HFF-Myc (cell line): Measurements from ENCODE around the gene ZNF692.
"Not testable (repeated sequence)": the region's sequence is repeated elsewhere in the genome, so short reads cannot be mapped to it uniquely, and the experiment has no call there.

Source experiments
- DNase-seq: peaks from one replicate; pipeline ENCODE4 v3.0.0-alpha.2; 2011; ENCODE audit warnings: low read depth; ENCODE audit errors: extremely low read depth
- H3K4me3 ChIP-seq: replicated peaks from 2 replicates; pipeline ENCODE4 v1.5.1; 2011; ENCODE audit warnings: low read depth, mild to moderate bottlenecking, control low read depth, low read length
- TF ChIP-seq, protein P1 (sequence below): IDR thresholded peaks from 2 replicates; pipeline ENCODE4 v1.5.1; 2012; ENCODE audit warnings: mild to moderate bottlenecking, low read depth, low read length, control low read depth; ENCODE audit errors: missing control alignments

ZNF692 gene

DNA sequence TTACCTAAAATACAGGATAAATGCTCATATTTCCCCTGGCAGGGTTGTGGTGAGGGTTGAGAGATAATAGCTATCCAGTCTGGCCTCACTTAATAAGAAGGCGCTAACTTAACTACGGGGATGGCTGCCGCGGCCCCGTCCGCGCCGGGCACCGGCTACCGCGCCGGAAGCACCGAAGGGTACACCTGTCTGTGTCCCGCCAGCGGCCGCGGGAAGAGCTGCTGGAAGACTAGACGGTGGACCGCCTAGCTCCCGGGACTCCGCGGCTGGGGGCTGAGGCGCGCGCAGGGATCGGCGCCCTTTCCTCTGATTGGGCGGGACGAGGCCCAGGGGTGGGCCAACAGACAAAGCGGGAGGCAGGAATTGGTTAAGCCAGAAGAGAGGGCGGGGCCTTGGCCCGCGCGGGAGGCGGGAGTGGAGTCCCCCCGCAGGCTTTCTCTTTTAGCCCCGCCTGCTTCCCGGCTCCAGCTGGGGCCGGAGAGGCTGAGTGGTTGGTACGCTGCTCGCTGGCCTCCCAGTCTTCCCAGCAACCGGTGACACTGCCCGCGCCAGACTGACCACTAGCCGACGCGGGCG lies 21.0 kb downstream of the ZNF692 start, which contains the start of gene ZNF672:
ZNF672 (plus strand) TSS at position 444 of the 576 bp plus-strand sequence. CDS start 9,051 bp downstream, outside the sequence.
- peak within 1 kb of the TSS; percentile 72 for H3K4me3 ChIP-seq
- TF ChIP-seq, protein P1, sequence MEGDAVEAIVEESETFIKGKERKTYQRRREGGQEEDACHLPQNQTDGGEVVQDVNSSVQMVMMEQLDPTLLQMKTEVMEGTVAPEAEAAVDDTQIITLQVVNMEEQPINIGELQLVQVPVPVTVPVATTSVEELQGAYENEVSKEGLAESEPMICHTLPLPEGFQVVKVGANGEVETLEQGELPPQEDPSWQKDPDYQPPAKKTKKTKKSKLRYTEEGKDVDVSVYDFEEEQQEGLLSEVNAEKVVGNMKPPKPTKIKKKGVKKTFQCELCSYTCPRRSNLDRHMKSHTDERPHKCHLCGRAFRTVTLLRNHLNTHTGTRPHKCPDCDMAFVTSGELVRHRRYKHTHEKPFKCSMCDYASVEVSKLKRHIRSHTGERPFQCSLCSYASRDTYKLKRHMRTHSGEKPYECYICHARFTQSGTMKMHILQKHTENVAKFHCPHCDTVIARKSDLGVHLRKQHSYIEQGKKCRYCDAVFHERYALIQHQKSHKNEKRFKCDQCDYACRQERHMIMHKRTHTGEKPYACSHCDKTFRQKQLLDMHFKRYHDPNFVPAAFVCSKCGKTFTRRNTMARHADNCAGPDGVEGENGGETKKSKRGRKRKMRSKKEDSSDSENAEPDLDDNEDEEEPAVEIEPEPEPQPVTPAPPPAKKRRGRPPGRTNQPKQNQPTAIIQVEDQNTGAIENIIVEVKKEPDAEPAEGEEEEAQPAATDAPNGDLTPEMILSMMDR: no peak
- DNase-seq: peak; percentile 80

DNA sequence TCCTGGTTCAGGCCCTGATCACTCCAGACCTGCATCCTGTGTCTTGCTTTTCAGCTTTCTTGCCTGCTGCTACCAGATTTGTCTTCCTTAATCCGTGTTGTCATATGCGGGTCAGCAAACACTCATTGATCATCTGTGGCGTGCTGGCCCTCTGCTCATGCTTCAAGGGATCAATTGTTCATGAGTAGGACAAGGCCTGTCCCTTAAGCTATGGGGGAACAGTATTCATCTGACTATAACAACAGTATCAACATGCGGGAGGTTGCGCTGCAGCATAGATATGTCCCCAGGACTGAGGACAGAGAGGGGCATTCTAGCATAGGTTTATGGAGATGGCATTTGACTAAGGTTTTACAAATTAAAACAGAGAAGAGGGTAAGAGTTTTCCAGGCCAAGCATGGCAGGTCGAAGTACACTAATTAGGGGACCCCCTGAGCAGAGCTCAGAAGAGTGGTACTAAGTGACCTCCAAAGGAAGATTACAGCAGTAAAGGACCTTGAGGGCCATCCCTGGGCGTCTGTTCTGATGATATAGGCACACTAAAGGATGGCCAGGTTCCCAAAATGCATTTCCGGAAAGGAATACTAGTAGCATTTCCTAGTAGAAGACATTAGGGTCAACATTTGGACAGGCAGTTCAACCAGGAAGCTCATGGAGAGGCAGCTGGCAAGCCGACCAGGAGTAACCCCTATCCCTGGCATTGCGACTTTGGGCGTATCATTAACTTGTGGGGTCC lies 21.7 kb downstream of the ZNF692 start:
- TF ChIP-seq, protein P1: no peak
- no peak for DNase-seq
- H3K4me3 ChIP-seq: peak overlapping the region; percentile 72

DNA sequence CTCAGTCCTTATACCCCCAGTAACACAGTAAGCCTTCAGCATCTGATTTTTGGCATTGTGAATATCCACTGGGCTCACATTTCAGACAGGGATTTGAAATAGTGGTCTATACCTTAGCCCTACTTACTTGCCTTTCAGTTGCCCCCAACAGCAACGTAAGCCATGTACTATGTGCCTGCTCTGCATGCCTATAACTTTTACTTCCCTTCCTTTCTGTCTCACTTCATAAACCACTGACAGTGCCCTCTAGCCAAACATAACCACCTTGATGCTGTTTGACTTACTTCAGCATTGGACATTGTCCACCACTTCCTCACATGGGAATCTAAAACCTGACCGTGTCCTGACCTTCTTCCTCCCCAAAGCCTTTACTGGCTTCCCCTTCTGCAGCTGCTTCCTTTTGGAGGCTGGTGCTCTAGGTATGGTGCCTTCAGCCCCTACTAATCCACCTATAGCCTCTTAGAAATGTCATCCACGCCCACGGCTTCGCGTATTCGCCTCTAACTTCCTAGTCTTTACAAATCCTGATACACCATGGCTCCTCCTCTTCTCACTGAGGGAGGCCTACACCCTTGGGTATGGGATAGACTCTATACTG lies 24.4 kb downstream of the ZNF692 start:
- TF ChIP-seq, protein P1: no peak
- no peak for DNase-seq
- no peak overlapping the region for H3K4me3 ChIP-seq

DNA sequence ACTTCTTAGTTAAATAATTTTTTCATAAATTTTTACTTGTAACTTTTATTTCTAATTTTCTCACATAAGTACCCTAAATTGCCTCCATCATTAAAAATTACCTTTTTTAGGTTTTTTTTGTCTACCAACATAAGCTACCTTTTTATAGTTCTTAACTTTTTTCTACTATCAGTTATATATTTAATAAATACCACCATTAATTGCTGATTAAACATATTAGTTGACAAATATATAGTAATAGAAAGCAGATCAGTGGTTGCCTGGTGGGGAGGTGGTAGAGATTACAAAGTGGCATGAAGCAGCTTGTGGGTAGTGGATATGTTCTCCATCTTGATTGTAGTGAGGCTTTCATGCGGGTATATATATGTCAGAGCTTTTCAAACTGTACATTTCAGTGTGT lies 27.0 kb downstream of the ZNF692 start:
- DNase-seq: no peak
- H3K4me3 ChIP-seq: no peak overlapping the region
- TF ChIP-seq, protein P1: no peak

DNA sequence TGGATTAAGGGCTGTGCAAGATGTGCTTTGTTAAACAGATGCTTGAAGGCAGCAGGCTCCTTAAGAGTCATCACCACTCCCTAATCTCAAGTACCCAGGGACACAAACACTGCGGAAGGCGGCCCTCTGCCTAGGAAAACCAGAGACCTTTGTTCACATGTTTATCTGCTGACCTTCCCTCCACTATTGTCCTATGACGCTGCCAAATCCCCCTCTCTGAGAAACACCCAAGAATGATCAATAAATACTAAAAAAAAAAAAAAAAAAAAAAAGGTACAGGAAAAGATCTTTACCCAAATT lies 28.2 kb downstream of the ZNF692 start:
- DNase-seq, H3K4me3 ChIP-seq: not testable (repeated sequence)

DNA sequence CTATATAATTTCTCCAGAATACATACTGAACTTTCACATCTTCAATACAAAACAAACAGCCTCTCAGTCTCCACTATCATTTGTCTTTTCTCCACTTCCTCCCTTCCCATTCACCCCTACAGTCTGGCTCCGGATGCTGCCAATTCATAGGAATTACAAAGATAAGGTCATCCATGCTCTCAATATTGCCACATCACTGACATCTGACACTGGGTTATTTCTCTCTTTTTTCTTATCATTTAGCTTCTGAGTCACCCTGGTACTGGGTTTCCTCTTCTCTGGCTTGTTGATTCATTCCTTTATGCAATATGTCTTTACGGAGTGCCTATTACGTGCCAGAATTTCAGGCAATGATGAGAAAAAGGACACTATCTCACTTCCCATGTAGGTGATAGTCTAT lies 30.0 kb downstream of the ZNF692 start:
- TF ChIP-seq, protein P1: no peak
- H3K4me3 ChIP-seq: no peak overlapping the region
- DNase-seq: no peak

DNA sequence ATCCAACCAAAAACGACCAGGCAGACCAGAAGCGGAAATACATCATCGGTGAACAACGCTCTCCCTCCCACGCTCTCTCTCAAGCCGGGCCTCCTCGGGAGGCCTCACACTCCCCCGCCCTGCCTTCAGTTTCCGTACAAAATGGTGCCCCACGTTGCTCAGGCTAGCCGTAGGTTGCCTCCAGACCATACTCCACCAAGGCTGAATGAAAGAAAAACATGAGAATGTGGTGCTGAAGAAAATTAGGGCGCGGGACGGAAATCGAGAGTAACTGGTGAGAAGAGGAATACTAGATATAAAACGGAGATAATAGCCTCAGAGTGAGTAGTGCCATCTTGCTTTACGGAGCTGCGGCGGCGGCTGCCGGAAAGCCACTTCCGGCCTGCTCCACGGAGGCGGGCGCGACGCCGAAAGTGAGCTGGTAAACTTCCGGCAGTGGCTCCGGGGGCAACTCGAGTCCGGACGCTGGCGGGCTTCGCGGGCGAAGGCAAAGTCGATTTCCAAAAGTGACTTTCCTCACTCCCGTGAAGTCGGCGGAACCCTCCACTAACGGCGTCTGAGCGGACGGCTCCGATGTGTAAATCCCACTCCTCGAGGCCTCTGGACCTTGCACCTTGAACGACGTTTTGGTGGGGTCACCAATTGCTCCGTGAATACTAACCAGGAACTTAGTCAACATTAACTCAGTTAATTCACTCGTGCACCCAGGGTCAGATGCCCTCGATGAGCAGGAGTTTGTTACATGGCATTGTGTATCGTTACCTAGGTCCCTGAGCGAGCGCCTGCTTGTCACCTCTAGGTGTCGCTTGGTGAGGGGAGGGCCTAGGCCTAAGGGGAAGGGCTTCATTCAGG lies 32.8 kb downstream of the ZNF692 start, which contains the start of gene SH3BP5L:
SH3BP5L (minus strand) TSS at position 7 of the 852 bp plus-strand sequence. CDS start 980 bp downstream, outside the sequence.
- peak; percentile 83 for DNase-seq
- peak within 1 kb of the TSS; percentile 79 for H3K4me3 ChIP-seq

More for the DNA sequence above, 32.8 kb downstream of the ZNF692 start, which contains the start of gene SH3BP5L:
- TF ChIP-seq, protein P1: peak; percentile 65
